Body of pancreas (tissue), 4 donors: ENCODE measurements around the gene GSE1.

ENCODE experiments used
- CTCF ChIP-seq, 7 experiments: fragments of 450-650 bp in 4 of 7; fragments of 200-600 bp in 3 of 7; sonication (generic) in 3 of 7; IDR thresholded peaks; one replicate each; pipeline ENCODE4 v1.5.1; 2016 to 2019; ENCODE audit warnings: antibody characterized with exemption in 7 of 7
- POLR2A ChIP-seq, 3 donors: fragments of 450-650 bp; IDR thresholded peaks; one replicate each; pipeline ENCODE4 v1.6.1; 2016; ENCODE audit warnings: antibody characterized with exemption in 3 of 3, mild to moderate bottlenecking in 2 of 3

- TF ChIP-seq POLR2A (IDR thresholded peaks at IDR 0.05), result no peak
- no peak for TF ChIP-seq CTCF (IDR thresholded peaks at IDR 0.05)
Measured at GRCh38 chr16:85665929-85666328, 52.8 kb downstream of the GSE1 start.
